H1 (cell line): ENCODE data around the gene RNF220. TPM values are rescaled to one million over a fixed set of nuclear protein-coding genes. Genes with fewer than 3 reads are reported as not detected.

Experiments used
- CTCF ChIA-PET: fragments of 300-600 bp; sonication (Branson Sonifier 250); formaldehyde crosslinking; loops from one replicate; lab custom pipeline; 2021; ENCODE audit not compliant: partially characterized antibody; lab: Charles Lee
- POLR2A ChIA-PET: fragments of 300-600 bp; sonication (Branson Sonifier 250); formaldehyde crosslinking; loops from one replicate; lab custom pipeline; 2021; ENCODE audit warnings: inconsistent platforms; ENCODE audit not compliant: partially characterized antibody; lab: Charles Lee
- DNase-seq, 2 experiments: peaks; one replicate each; pipeline versions ENCODE4 v3.0.0 to v3.0.0-alpha.2; 2010 to 2022; ENCODE audit warnings: low spot score in 2 of 2, low read depth in 1 of 2, mixed read lengths in 1 of 2
- FAIRE-seq: peaks from 2 replicates; lab custom pipeline; 2011; peaks lifted over from hg19 to GRCh38; lab: Jason Lieb, UNC
- H2AFZ ChIP-seq: 2 replicates; pipeline ENCODE4 v1.8.1; 2012; ENCODE audit warnings: low read length, inconsistent platforms
- H2AK5ac ChIP-seq: 2 replicates; pipeline ENCODE4 v1.6.1; 2013; ENCODE audit warnings: low read depth, low read length
- H2BK120ac ChIP-seq: replicated peaks from 2 replicates; pipeline ENCODE3; 2013; ENCODE audit warnings: low read depth, low read length, inconsistent platforms
- H2BK12ac ChIP-seq: 2 replicates; pipeline ENCODE4 v1.6.1; 2013; ENCODE audit warnings: low read depth, low read length
- H2BK15ac ChIP-seq: 2 replicates; pipeline ENCODE4 v1.6.1; 2013; ENCODE audit warnings: low read length
- H2BK20ac ChIP-seq: 2 replicates; pipeline ENCODE4 v1.6.1; 2013; ENCODE audit warnings: low read length
- H2BK5ac ChIP-seq: 2 replicates; pipeline ENCODE4 v1.6.1; 2013; ENCODE audit warnings: low read depth, low read length
- H3K14ac ChIP-seq: 2 replicates; pipeline ENCODE4 v1.6.1; 2013; ENCODE audit warnings: inconsistent platforms; ENCODE audit not compliant: insufficient read length
- H3K18ac ChIP-seq: 2 replicates; pipeline ENCODE4 v1.6.1; 2013; ENCODE audit warnings: low read length; ENCODE audit errors: extremely low read depth
- H3K23ac ChIP-seq: 2 replicates; pipeline ENCODE4 v1.6.1; 2013; ENCODE audit warnings: inconsistent platforms; ENCODE audit not compliant: insufficient read length
- H3K23me2 ChIP-seq: 2 replicates; pipeline ENCODE4 v1.6.1; 2013; ENCODE audit warnings: low read depth, low read length
- H3K27ac ChIP-seq: 2 replicates; pipeline ENCODE4 v1.6.1; 2011; ENCODE audit warnings: low read depth, low read length, inconsistent platforms
- H3K27me3 ChIP-seq, 4 experiments: replicated peaks in 1 of 4; 1 replicate in 1 of 4; 2 replicates in 3 of 4; pipeline versions ENCODE4 v1.6.1 to v1.8.1; 2011 to 2013; ENCODE audit warnings: low read length in 3 of 4, mild to moderate bottlenecking in 3 of 4, inconsistent platforms in 2 of 4, mixed read lengths in 2 of 4, moderate library complexity in 1 of 4; ENCODE audit not compliant: control insufficient read depth in 3 of 4, insufficient read depth in 3 of 4; ENCODE audit errors: extremely low read depth in 1 of 4
- H3K36me3 ChIP-seq, 4 experiments: 2 replicates each; pipeline versions ENCODE4 v1.6.1 to v1.8.1; 2011 to 2013; ENCODE audit warnings: mild to moderate bottlenecking in 4 of 4, low read length in 3 of 4, moderate library complexity in 2 of 4, control low read depth in 1 of 4, inconsistent platforms in 1 of 4; ENCODE audit not compliant: insufficient read depth in 4 of 4, control insufficient read depth in 2 of 4
- H3K4ac ChIP-seq: replicated peaks from 2 replicates; pipeline ENCODE3; 2013; ENCODE audit warnings: low read length, low read depth, mixed read lengths, inconsistent platforms; ENCODE audit not compliant: insufficient read length
- H3K4me1 ChIP-seq, 4 experiments: replicated peaks in 1 of 4; 1 replicate in 1 of 4; 2 replicates in 3 of 4; pipeline versions ENCODE4 v1.6.1 to v1.8.1; 2011 to 2013; ENCODE audit warnings: low read length in 3 of 4, inconsistent platforms in 2 of 4, mixed read lengths in 1 of 4; ENCODE audit not compliant: insufficient read depth in 4 of 4, control insufficient read depth in 3 of 4
- H3K4me2 ChIP-seq, 2 experiments: 2 replicates each; pipeline versions ENCODE4 v1.6.1 to v1.8.1; 2011 to 2013; ENCODE audit warnings: low read depth in 2 of 2, low read length in 2 of 2, control low read depth in 1 of 2, inconsistent platforms in 1 of 2, mild to moderate bottlenecking in 1 of 2; ENCODE audit not compliant: insufficient read depth in 1 of 2
- H3K4me3 ChIP-seq, 4 experiments: fragments of 200-600, 300-600 bp in 1 of 4; sonication (generic), shearing (Covaris generic), sonication (Bioruptor Twin) in 1 of 4; 2 replicates each; pipeline versions ENCODE4 v1.5.1 to v1.8.1; 2011 to 2016; ENCODE audit warnings: low read length in 4 of 4, low read depth in 3 of 4, control low read depth in 2 of 4, inconsistent platforms in 2 of 4, mild to moderate bottlenecking in 2 of 4, mixed read lengths in 1 of 4, moderate library complexity in 1 of 4; ENCODE audit not compliant: insufficient read depth in 2 of 4; ENCODE audit errors: extremely low read depth in 1 of 4
- H3K56ac ChIP-seq: replicated peaks from 2 replicates; pipeline ENCODE3; 2013; ENCODE audit warnings: low read depth, mild to moderate bottlenecking, mixed read lengths, low read length, inconsistent platforms; ENCODE audit not compliant: insufficient read length
- H3K79me1 ChIP-seq: 2 replicates; pipeline ENCODE4 v1.6.1; 2013; ENCODE audit warnings: low read depth, low read length, control low read depth
- H3K79me2 ChIP-seq, 2 experiments: 2 replicates each; pipeline versions ENCODE4 v1.6.1 to v1.8.1; 2012 to 2013; ENCODE audit warnings: low read length in 2 of 2, mild to moderate bottlenecking in 2 of 2, inconsistent platforms in 1 of 2; ENCODE audit not compliant: insufficient read depth in 2 of 2, control insufficient read depth in 1 of 2
- H3K9ac ChIP-seq, 4 experiments: replicated peaks in 1 of 4; 1 replicate in 1 of 4; 2 replicates in 3 of 4; pipeline versions ENCODE4 v1.6.1 to v1.8.1; 2011 to 2013; ENCODE audit warnings: low read depth in 3 of 4, low read length in 3 of 4, control low read depth in 2 of 4, mild to moderate bottlenecking in 2 of 4, moderate library complexity in 2 of 4, inconsistent platforms in 1 of 4; ENCODE audit errors: extremely low read depth in 1 of 4
- H3K9me3 ChIP-seq, 2 experiments: 2 replicates each; pipeline versions ENCODE4 v1.6.1 to v1.8.1; 2012 to 2013; ENCODE audit warnings: mild to moderate bottlenecking in 2 of 2, moderate library complexity in 2 of 2, control low read depth in 1 of 2, inconsistent platforms in 1 of 2, low read depth in 1 of 2, low read length in 1 of 2, mixed read lengths in 1 of 2; ENCODE audit not compliant: insufficient read depth in 2 of 2
- H4K20me1 ChIP-seq, 2 experiments: replicated peaks in 1 of 2; 2 replicates each; pipeline versions ENCODE3 to v1.8.1; 2011 to 2013; ENCODE audit warnings: inconsistent platforms in 2 of 2, low read length in 2 of 2, mild to moderate bottlenecking in 1 of 2; ENCODE audit not compliant: insufficient read depth in 2 of 2, control insufficient read depth in 1 of 2
- H4K5ac ChIP-seq: 2 replicates; pipeline ENCODE4 v1.6.1; 2013; ENCODE audit warnings: low read length, low read depth, mixed read lengths, inconsistent platforms; ENCODE audit not compliant: insufficient read length
- H4K8ac ChIP-seq: 2 replicates; pipeline ENCODE4 v1.8.0; 2013; ENCODE audit warnings: mild to moderate bottlenecking, moderate library complexity, low read length, inconsistent platforms; ENCODE audit not compliant: insufficient read depth; ENCODE audit errors: extremely low read depth
- H4K91ac ChIP-seq: replicated peaks from 2 replicates; pipeline ENCODE3; 2013; ENCODE audit warnings: low read length, mixed read lengths, inconsistent platforms; ENCODE audit not compliant: insufficient read length
- BRCA1 ChIP-seq: IDR thresholded peaks from 2 replicates; pipeline ENCODE4 v1.6.1; 2012; ENCODE audit warnings: low read depth, low read length, improper control_type of control experiment
- CBX8 ChIP-seq: fragments of 300-800, 300-1000 bp; sonication (generic); IDR thresholded peaks from 2 replicates; pipeline ENCODE4 v1.7.1; 2016; ENCODE audit warnings: low read depth, low read length, borderline replicate concordance
- CHD2 ChIP-seq: IDR thresholded peaks from 2 replicates; pipeline ENCODE4 v1.6.1; 2012; ENCODE audit warnings: low read length, improper control_type of control experiment
- SIN3A ChIP-seq, 2 experiments: IDR thresholded peaks in 1 of 2; conservative IDR thresholded peaks in 1 of 2; 2 replicates each; pipeline ENCODE4 v1.6.1; 2011 to 2012; ENCODE audit warnings: low read length in 2 of 2, improper control_type of control experiment in 1 of 2, low read depth in 1 of 2, mild to moderate bottlenecking in 1 of 2
- SIX5 ChIP-seq: IDR thresholded peaks from 2 replicates; pipeline ENCODE4 v1.6.1; 2011; ENCODE audit warnings: mild to moderate bottlenecking, low read depth, low read length
- WGBS, 2 experiments: shearing (Covaris generic) in 1 of 2; methylation state at CpG; one replicate each; pipeline versions ENCODE4 v1.1.6 to v1.1.7; 2013 to 2015; ENCODE audit warnings: low lambda C conversion rate in 2 of 2, mixed read lengths in 2 of 2, inconsistent platforms in 1 of 2, low coverage in 1 of 2, missing lambda C conversion rate in 1 of 2; ENCODE audit not compliant: insufficient replicate concordance in 2 of 2, insufficient coverage in 1 of 2, insufficient read length in 1 of 2; ENCODE audit errors: extremely low coverage in 1 of 2, missing lambda C conversion rate in 1 of 2; 5-methylcytosine and 5-hydroxymethylcytosine counted together
- polyA plus RNA-seq, 7 experiments: library from polyadenylated mRNA; depleted of rRNA in 3 of 7; stranded (reverse) in 5 of 7; unstranded in 2 of 7; fragments of >200 nt in 5 of 7; fragments of 200-250 nt in 2 of 7; gene quantifications; 1 replicate in 5 of 7; 2 replicates in 1 of 7; 4 replicates in 1 of 7; pipeline versions ENCODE4 v1.2.1 to v1.2.3, GENCODE V29; 2011 to 2013; ENCODE audit warnings: missing spikeins in 2 of 7, mixed read lengths in 2 of 7
- total RNA-seq: library from RNA; stranded (reverse); fragmentation: NEBNext Ultra II Directional; extraction: Animal tissue kit (Norgen Biotek cat#: 25700); gene quantifications from 2 replicates; pipeline ENCODE4 v1.2.1, GENCODE V29; 2021

The RNF220 gene
- total and polyA plus RNA-seq, 2 of the 8 experiments (the other 6 are each of a cell fraction or from before 2014, with no cell fraction given): 123 to 160 TPM

DNA sequence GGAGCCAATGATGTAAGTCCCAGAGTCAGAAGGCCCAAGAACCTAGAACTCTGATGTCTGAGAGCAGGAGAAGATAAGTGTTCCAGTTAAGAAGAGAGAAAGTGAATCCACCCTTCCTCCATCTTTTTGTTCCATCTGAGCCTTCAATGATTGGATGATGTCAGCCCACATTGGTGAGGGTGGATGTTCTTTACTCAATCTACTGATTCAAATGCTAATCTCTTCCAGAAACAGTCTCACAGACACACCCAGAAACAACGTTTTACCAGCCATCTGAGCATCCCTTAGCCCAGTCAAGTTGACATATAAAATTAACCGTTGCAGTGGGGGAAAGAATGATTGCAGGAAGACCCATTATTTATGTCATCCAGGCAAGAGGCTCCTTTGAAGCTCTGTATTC, 16.5 kb upstream of the RNF220 start:
- no peak overlapping the region for H3K9ac ChIP-seq
- POLR2A ChIA-PET: no interaction called here

More for the DNA sequence above, 16.5 kb upstream of the RNF220 start:
- Histone ChIP-seq H4K91ac (no peak overlapping the region), H3K4me3 (no peak overlapping the region), H2BK120ac (no peak overlapping the region), H4K5ac (no peak overlapping the region), H2BK12ac (no peak overlapping the region), H2BK5ac (no peak overlapping the region), H3K4me2 (no peak overlapping the region), H3K79me1 (no peaks in the 10 kb centered on the region), H3K23me2 (no peaks in the 10 kb centered on the region), H3K56ac (no peak overlapping the region), H2BK15ac (no peak overlapping the region), H2AFZ (no peak overlapping the region), H3K27me3 (no peaks in the 10 kb centered on the region; a peak in 1 of 7 replicates), H3K14ac (no peak overlapping the region), H2BK20ac (no peak overlapping the region), H3K4ac (no peak overlapping the region), H3K27ac (no peak overlapping the region), H3K18ac (no peak overlapping the region), H4K8ac (no peak overlapping the region), H3K4me1 (peaks cover 0 to 5% (median 0%) of the 10 kb centered on the region in 4 experiments; a peak in 1 of 7 replicates), H3K79me2 (no peaks in the 10 kb centered on the region), H2AK5ac (no peak overlapping the region), H3K23ac (no peak overlapping the region), H4K20me1 (no peaks in the 10 kb centered on the region), H3K9me3 (no peaks in the 10 kb centered on the region), H3K36me3 (no peaks in the 10 kb centered on the region)
- 71% methylated on average over 2 of the region's 2 CpGs; no CpG with 5 or more reads in 1 of the 2 experiments for WGBS, 2 experiments
- FAIRE-seq: no peak
- no peak for DNase-seq
- TF ChIP-seq SIX5 (no peak), BRCA1 (no peak), SIN3A (conservative IDR thresholded peaks at IDR 0.05 in 1 of 2, IDR thresholded peaks at IDR 0.05 in 1 of 2; ENCODE audit: low read depth in 1 of 2, low read length in 2 of 2) (no peak), CBX8 (no peak), CHD2 (no peak)
- CTCF ChIA-PET: interaction anchor here (0.9 to 4.7 kb wide), 3 partner anchors 10 to 155 kb away, joined by 3 to 23 read pairs (median 5); no protein-coding TSS in a partner anchor
